ENCODE results near the gene HNRNPAB.
"Not testable (repeated sequence)": the region's sequence is repeated elsewhere in the genome, so short reads cannot be mapped to it uniquely, and the experiment has no call there.

HNRNPAB gene

DNA sequence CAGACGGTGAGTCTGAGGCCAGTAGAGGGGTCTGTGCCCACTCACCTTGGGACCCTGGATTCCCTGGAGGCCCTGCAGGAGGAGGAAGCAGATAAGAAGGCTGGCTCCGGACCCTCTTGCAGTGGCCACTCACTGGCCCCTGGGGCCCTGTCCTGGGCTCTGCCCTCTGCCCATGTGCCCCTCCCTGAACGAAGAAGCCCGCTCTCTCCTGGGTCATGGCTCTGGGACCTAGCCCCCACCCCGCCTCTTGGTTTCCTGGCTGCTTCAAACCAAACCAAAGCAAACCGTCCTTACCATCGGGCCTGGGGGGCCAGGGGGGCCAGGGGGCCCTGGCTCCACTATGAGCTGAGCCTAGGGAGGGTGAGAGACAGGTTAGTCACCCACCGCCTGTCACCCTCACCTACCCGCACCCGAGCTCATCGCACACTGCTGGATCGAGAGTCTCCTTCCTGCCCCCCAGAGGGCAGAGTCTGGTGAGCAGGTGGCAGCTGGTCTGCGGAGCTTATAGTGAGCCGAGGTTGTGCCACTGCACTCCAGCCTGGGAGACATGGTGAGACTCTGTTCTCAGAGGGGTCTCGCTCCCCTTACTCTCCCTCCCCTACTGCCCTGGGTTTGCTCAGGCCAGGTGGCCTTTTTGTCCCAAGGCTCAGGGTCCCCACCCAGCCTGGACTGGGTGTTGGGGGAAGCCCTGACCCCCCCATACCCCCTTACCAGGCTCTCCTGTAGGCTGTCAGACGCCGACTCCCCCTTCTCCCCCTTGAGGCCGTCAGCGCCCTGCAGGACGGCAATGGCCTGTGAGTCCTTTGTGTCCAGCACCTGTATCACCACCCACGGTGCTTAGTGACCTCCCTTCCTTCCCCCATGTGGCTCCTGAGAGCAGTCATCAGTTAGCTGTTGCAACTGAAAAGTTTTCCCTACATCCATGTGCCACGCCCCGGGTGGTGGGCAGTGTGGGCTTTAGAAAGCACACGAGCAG lies 43.4 kb downstream of the HNRNPAB start:
- DNase-seq = no peak

DNA sequence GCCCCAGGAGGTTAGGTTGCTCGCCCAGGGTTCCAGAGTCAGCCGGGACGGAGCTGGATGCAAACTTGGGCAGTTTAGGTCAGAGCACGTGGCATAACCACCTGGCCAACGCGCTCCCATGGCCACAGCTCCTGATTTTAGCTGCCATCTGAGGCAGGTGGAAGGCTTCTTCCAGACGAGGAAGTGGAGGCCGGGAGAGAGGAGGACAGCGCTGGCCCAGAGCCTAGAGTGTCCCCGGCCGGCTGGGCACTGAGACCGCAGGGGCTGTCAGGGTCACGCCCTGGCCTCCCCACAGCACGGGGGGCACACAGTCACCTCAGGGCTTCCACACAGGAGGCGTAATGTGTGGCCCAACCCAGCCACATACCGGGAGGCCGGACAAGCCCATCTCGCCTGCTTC lies 44.4 kb downstream of the HNRNPAB start:
- DNase-seq = no peak

DNA sequence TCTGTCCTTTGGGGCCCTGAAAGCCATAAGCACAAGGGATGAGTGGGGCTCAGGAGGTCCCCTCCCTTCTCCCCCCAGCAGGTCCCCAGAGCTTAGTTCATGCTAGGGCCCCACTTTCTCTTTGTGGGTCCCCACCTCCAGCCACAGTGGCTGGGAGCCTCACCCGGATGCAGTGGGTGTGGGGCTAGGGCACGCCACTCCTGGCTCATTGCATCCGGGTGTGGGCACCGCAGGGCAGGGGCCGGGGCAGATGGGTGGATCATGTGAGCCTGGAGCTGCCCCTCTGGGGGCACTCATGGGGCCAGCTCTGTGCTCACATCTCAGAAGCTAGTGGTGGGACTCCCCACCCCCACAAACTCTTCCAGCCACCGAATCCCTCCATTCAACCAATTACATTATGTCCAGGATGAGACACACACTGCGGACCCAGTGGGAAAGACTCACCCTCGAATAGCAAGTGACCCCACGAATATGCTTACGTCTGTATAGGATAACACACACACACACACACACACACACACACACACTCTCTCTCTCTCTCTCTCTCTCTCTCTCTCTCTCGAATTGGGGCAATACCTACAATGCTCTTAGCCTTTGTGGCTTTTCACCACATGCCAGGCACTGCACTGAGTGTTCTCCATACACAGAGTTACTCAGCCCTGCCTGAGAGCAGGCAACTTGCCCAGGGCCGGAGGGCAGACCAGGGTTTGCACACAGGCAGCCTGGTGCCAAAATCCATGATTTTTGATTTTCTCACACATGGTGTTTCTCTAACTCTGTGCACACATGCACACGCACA lies 45.1 kb downstream of the HNRNPAB start:
- DNase-seq = no peak

DNA sequence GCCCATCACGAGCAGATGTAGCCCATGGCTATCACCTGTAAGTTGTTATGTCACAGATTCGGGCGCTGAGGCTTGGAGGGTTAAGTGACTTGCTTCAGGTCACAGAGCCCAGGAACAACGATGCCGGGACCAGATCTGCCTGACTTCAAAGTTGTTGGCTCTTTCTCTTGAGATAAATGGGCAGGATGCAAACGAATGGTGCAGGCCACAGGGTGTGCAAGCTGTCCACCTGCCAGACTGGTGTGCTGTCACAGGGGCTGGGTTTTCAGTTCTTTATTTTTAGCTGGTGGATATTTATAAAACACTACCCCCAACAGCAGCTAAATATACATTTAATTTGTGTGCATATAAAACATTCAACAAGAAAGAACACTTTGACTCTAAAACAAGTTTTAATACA lies 45.9 kb downstream of the HNRNPAB start:
- no peak for DNase-seq

DNA sequence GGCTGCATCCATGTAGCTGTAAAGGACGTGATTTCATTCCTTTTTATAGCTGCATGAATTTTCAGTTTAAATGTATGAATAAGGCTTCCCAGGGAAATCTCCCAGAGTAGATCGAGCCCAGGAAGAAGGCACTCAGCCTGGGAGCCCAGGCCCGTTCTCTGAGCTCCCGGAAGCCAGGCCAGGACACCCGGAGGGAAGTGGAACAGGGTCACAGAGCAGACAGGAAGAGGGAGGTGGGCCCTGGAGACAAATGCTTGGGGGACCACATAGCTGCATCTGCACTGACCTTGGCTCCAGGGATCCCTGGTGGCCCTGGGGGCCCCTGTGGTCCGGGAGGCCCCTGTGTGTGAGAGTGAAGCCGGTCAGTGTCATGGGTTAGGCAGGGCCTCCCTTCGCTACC lies 47.9 kb downstream of the HNRNPAB start:
- DNase-seq = no peak

DNA sequence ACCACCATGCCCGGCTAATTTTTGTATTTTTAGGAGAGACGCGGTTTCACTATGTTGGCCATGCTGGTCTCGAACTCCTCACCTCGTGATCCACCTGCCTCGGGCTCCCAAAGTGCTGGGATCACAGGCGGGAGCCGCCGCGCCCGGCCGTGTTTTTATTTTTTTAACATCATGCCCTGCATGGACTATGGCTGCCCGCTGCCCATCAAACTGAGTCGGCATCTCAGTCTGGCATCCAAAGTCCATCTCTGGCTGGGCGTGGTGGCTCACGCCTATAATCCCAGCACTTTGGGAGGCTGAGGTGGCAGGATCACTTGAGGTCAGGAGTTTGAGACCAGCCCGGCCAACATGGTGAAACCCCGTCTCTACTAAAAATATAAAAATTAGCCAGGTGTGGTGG lies 49.3 kb downstream of the HNRNPAB start:
- not testable (repeated sequence) for DNase-seq

DNA sequence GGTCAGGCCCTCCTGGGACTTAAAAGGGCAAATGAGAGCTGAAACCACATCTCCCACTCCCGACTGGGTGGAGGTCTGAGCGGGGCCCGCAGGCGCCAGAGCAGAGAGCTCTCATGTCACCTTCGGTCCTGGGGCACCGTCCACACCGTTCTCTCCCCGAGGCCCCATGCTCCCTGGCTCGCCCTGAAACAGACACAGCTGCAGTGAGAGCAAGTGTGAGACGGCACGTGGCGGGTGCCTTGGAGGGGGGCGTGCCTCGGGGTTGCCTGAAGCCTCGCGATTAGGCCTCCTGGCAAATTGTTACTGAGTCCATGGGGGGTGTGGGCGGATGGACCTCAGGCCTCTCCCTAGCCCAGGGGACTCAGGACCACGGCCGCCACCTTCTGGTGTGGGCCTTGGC lies 52.4 kb downstream of the HNRNPAB start:
- DNase-seq = no peak

DNA sequence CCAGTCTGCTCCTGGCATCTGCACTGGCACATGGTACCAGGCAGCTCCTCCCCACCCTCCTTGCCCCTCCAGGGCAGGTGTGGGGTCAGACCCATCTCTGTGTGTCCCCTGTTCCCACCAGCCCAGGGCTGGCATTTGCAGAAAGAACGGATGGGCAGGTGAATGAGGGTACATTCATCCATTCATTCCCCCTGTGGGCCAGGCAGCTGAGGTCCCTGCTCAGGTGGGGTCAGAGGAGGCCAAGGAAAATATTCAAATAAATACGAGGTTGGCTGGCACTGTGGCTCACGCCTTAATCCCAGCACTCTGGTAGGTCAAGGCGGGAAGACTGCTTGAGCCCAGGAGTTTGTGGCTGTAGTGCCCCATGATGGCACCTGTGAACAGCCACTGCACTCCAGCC lies 53.3 kb downstream of the HNRNPAB start:
- no peak for DNase-seq

DNA sequence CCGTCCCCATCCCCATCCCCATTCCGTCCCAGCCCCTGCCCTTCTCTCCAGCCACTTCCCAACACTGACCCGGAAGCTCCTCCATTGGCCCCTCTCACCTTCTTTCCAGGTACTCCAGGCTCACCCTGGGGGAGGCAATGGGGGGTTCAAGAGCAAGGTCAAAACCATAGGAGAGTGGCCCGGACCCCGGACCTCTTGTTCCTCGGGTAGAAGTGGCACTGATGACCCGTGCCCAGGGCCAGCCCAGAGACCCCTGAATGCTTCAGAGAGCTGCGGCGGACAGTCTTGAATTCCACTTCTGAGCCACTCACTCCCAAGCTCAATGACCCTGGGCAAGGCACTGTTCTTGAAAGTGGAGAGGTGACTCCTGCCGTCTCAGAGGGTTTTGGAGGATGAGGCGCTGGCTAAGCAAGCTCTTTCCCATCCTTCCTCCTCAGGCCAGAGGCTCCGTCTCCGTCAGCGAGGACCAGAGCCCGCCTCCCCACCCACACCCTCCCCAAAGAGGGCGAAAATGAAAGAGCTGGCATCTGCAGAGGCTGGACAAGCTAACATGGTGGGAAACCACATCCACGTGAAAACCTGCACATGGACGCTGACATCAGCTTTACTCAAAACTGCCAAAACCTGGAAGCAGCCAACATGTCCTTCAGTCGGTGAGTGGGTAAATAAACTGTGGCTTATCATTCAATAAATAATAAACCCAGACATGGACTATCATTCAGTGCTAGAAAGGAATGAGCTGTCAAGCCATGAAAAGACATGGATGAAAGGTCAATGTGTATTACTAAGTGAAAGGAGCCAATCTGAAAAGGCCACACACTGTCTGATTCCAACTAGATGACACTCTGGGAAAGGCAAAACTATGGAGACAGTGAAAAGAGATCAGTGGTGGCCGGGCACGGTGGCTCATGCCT lies 55.5 kb downstream of the HNRNPAB start:
- no peak for DNase-seq

All from NCI-H2081 (cell line).